Lower lobe of right lung (tissue), 2 donors: Measurements from ENCODE around the gene NOPCHAP1. TPM values are rescaled to one million over a fixed set of nuclear protein-coding genes. Genes with fewer than 3 reads are reported as not detected.

Experiments
- ATAC-seq, 2 donors: fragments of 200-7000 bp; cut with Tn5 transposase; one replicate each; pipeline ENCODE4 v1.9.1; 2020 to 2022; ENCODE audit warnings: mild to moderate bottlenecking in 2 of 2, moderate library complexity in 2 of 2
- DNase-seq: peaks from one replicate; pipeline ENCODE4 v3.0.0-alpha.2; 2020
- H3K27ac ChIP-seq: fragments of 200-600 bp; one replicate; pipeline ENCODE4 v1.8.0; 2022
- H3K27me3 ChIP-seq: fragments of 200-600 bp; one replicate; pipeline ENCODE4 v1.8.0; 2022; ENCODE audit warnings: low read depth
- H3K36me3 ChIP-seq: fragments of 200-600 bp; one replicate; pipeline ENCODE4 v1.8.0; 2022; ENCODE audit warnings: mild to moderate bottlenecking
- H3K4me1 ChIP-seq: fragments of 200-600 bp; one replicate; pipeline ENCODE4 v1.8.0; 2022
- H3K4me3 ChIP-seq: fragments of 200-600 bp; one replicate; pipeline ENCODE4 v1.8.0; 2022; ENCODE audit warnings: mild to moderate bottlenecking
- H3K9me3 ChIP-seq: fragments of 200-600 bp; one replicate; pipeline ENCODE4 v1.8.0; 2022
- CTCF ChIP-seq: fragments of 200-600 bp; IDR thresholded peaks from one replicate; pipeline ENCODE4 v1.8.0; 2022; ENCODE audit warnings: antibody characterized with exemption, mild to moderate bottlenecking
- intact Hi-C: fragments of 100-400 bp; cut with DNase I; formaldehyde crosslinking; loops from one replicate; pipeline ENCODE4 v1.11.0; 2022
- total RNA-seq: library from RNA; stranded (reverse); fragmentation: NEBNext Ultra II Directional; extraction: Animal tissue kit (Norgen Biotek cat#: 25700); gene quantifications from one replicate; pipeline ENCODE4 v1.2.1, GENCODE V29; 2021
- donor health status: DM: no; HTN: yes; CAD: no; lungs with severe emphysema.

Gene NOPCHAP1
- total RNA-seq, 1 donor from 2014 or later = 11.7 TPM

- intact Hi-C loops = no loop called here
- Histone ChIP-seq H3K4me1 (no peaks in the 10 kb centered on the region), H3K36me3 (peaks cover 19% of the 10 kb centered on the region), H3K27me3 (no peaks in the 10 kb centered on the region), H3K27ac (no peak overlapping the region), H3K9me3 (peaks cover 3% of the 10 kb centered on the region), H3K4me3 (no peak overlapping the region)
- ATAC-seq (no peak), DNase-seq (no peak)
- no peak for TF ChIP-seq CTCF
Measured at GRCh38 chr12:105014603-105015002, 28.5 kb downstream of the NOPCHAP1 start.

- Histone ChIP-seq H3K27me3 (no peaks in the 10 kb centered on the region), H3K4me3 (no peak overlapping the region), H3K9me3 (peaks cover 3% of the 10 kb centered on the region), H3K36me3 (peaks cover 19% of the 10 kb centered on the region), H3K4me1 (peaks cover 2% of the 10 kb centered on the region), H3K27ac (no peak overlapping the region)
- no peak for TF ChIP-seq CTCF
- ATAC-seq (no peak), DNase-seq (no peak)
- intact Hi-C loops = no loop called here
Measured at GRCh38 chr12:105015543-105015942, 29.4 kb downstream of the NOPCHAP1 start.

GRCh38 chr12:105018012-105018411 is 31.9 kb downstream of the NOPCHAP1 start:
- ATAC-seq (no peak), DNase-seq (no peak)
- peaks cover 19% of the 10 kb centered on the region for H3K36me3 ChIP-seq
- peaks cover 11% of the 10 kb centered on the region for H3K4me1 ChIP-seq
- no peaks in the 10 kb centered on the region for H3K9me3 ChIP-seq
- no peak overlapping the region for H3K27ac ChIP-seq
- H3K27me3 ChIP-seq = no peaks in the 10 kb centered on the region
- intact Hi-C loops = no loop called here
- H3K4me3 ChIP-seq = no peak overlapping the region
- TF ChIP-seq CTCF = no peak

GRCh38 chr12:105018776-105019175 is 32.7 kb downstream of the NOPCHAP1 start:
- Histone ChIP-seq H3K36me3 (peaks cover 11% of the 10 kb centered on the region), H3K27ac (no peak overlapping the region), H3K9me3 (no peaks in the 10 kb centered on the region), H3K27me3 (no peaks in the 10 kb centered on the region), H3K4me3 (no peak overlapping the region), H3K4me1 (peaks cover 11% of the 10 kb centered on the region)
- ATAC-seq = no peak
- TF ChIP-seq CTCF = no peak
- intact Hi-C loops = no loop called here
- no peak for DNase-seq

GRCh38 chr12:105020241-105020962 is 34.3 kb downstream of the NOPCHAP1 start:
- no peak for DNase-seq
- Histone ChIP-seq H3K9me3 (no peaks in the 10 kb centered on the region), H3K27me3 (no peaks in the 10 kb centered on the region), H3K36me3 (peaks cover 2% of the 10 kb centered on the region), H3K4me3 (no peak overlapping the region), H3K27ac (no peak overlapping the region), H3K4me1 (peaks cover 15% of the 10 kb centered on the region)
- no peak for TF ChIP-seq CTCF
- intact Hi-C loops = no loop called here
- ATAC-seq = peak; percentile 60 to 92
